NCI-H146 treated with DMSO at 0.1 percent for 48 hours (cell line): ENCODE measurements around the gene BRINP3.
"Not testable (repeated sequence)": the region's sequence is repeated elsewhere in the genome, so short reads cannot be mapped to it uniquely, and the experiment has no call there.

Source experiments
- DNase-seq: peaks from one replicate; lab custom pipeline; 2025; ENCODE audit not compliant: unreplicated experiment; lab: John Stamatoyannopoulos, UW

BRINP3 gene

GRCh38 chr1:190477762-190478148 lies at the start of gene BRINP3:
BRINP3 (minus strand) TSS chr1:190477864.
- no peak for DNase-seq

- DNase-seq: no peak
Observed at GRCh38 chr1:190511554-190511953, 33.9 kb upstream of the BRINP3 start.

GRCh38 chr1:190507357-190507756 lies 29.7 kb upstream of the BRINP3 start:
- no peak for DNase-seq

- DNase-seq: not testable (repeated sequence)
Observed at GRCh38 chr1:190504539-190504938, 26.9 kb upstream of the BRINP3 start.

GRCh38 chr1:190497565-190497964 lies 19.9 kb upstream of the BRINP3 start:
- DNase-seq: no peak

- DNase-seq: no peak
Observed at GRCh38 chr1:190494451-190494850, 16.8 kb upstream of the BRINP3 start.

GRCh38 chr1:190491404-190491803 lies 13.7 kb upstream of the BRINP3 start:
- DNase-seq: no peak

- no peak for DNase-seq
Observed at GRCh38 chr1:190484045-190484444, 6.4 kb upstream of the BRINP3 start.

- DNase-seq: no peak
Observed at GRCh38 chr1:190480231-190480630, 2.6 kb upstream of the BRINP3 start.

- no peak for DNase-seq
Observed at GRCh38 chr1:190479516-190479915, 1.9 kb upstream of the BRINP3 start.

- DNase-seq: peak; percentile 36
Observed at GRCh38 chr1:190479050-190479397, 1.4 kb upstream of the BRINP3 start.

GRCh38 chr1:190478149-190479049 lies 735 bp upstream of the BRINP3 start:
- peak; percentile 36 for DNase-seq

GRCh38 chr1:190476806-190477205 lies 858 bp downstream of the BRINP3 start:
- no peak for DNase-seq

GRCh38 chr1:190476321-190476720 lies 1.3 kb downstream of the BRINP3 start:
- no peak for DNase-seq

- peak; percentile 32 for DNase-seq
Observed at GRCh38 chr1:190475421-190476141, 2.1 kb downstream of the BRINP3 start.

- peak; percentile 23 for DNase-seq
Observed at GRCh38 chr1:190474650-190475211, 2.9 kb downstream of the BRINP3 start.

GRCh38 chr1:190474010-190474409 lies 3.7 kb downstream of the BRINP3 start:
- DNase-seq: no peak

- DNase-seq: no peak
Observed at GRCh38 chr1:190472494-190472893, 5.2 kb downstream of the BRINP3 start.

- DNase-seq: no peak
Observed at GRCh38 chr1:190472042-190472441, 5.6 kb downstream of the BRINP3 start.

GRCh38 chr1:190464690-190465089 lies 13.0 kb downstream of the BRINP3 start:
- no peak for DNase-seq

GRCh38 chr1:190456129-190456528 lies 21.5 kb downstream of the BRINP3 start:
- DNase-seq: no peak

- no peak for DNase-seq
Observed at GRCh38 chr1:190455631-190456030, 22.0 kb downstream of the BRINP3 start.
